KG1 (cell line): Measurements from ENCODE around the gene CTDNEP1.

ENCODE experiments used
- DNase-seq: peaks from one replicate; lab custom pipeline; 2025; lab: John Stamatoyannopoulos, UW

CTDNEP1 gene

DNA sequence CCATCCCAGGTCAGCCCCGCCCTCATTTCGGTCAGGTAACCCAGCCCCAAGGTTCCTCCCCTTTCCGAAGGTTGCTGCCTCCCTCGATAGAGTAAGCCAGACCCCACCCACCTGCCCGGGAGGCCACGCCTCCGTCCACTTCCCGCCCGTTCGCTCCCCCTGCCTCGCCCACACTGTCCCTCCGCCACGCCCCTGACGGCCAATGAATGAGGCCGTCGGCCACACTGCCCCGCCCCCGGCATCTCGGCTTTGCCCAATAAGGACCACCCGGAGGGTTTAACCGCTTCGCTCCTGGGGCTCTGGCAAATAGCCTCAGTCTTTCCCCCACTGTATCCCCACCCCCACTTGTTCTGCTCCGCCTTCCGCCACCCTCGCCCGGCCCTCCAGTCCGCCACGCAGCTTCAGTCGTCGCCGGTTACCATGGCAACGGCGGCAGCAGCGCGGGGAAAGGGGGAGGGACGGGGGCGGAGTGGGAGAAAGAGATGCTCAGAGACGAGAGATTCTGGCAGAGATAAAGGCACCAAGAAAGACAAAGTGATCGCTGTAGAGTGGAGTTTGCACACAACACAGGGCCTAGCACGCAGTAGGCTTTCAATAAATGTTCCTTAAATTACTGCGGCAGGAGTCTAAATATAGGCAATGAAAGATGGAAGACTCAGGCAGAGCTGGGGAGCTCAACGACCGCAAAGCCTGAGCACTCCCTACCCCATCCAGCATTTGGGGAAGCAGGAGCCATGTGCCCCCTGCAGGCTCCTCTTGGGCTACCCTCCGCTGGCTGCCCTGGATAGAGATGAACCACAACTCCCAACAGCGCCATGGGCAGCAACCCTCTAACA lies 37.0 kb downstream of the CTDNEP1 start:
- DNase-seq = peak; percentile 66

GRCh38 chr17:7213895-7214299 lies 37.6 kb downstream of the CTDNEP1 start:
- no peak for DNase-seq

DNA sequence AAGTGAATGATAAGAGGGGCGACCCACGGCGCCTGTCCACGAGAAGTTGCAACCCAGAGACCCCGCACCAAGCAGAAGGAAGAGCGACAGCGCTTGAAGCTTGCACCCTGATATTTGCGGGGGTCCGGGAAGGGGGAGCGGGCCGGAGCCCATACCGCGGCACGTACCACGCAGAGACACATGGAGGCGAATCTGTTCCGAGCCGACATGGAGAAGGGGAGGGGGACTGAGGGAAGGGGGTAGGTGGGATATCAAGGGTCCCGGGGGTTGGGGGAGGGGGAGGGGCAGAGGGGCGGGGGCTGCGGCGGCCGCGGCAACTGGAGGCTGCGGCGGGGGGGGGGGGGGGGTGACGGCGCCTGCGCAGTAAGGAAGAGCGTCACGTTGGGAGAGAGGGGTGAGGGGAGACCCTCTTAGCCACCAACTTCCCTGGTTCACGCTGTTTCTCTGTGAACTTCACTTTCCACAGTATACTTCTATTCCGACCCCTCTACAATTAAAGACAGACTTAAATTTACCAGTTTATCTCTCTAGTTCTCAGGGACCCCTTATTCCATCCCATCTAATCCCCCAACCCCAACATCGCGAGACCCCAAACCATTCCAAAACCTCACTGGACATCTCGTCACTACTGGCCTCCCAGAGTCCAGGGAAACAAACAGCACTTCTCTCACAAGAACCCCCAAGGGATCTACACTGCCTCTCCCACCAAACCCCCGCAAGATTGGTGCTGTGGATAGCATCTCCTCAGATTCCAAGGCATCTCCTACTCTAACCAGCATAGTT lies 39.9 kb downstream of the CTDNEP1 start:
- DNase-seq = no peak

DNA sequence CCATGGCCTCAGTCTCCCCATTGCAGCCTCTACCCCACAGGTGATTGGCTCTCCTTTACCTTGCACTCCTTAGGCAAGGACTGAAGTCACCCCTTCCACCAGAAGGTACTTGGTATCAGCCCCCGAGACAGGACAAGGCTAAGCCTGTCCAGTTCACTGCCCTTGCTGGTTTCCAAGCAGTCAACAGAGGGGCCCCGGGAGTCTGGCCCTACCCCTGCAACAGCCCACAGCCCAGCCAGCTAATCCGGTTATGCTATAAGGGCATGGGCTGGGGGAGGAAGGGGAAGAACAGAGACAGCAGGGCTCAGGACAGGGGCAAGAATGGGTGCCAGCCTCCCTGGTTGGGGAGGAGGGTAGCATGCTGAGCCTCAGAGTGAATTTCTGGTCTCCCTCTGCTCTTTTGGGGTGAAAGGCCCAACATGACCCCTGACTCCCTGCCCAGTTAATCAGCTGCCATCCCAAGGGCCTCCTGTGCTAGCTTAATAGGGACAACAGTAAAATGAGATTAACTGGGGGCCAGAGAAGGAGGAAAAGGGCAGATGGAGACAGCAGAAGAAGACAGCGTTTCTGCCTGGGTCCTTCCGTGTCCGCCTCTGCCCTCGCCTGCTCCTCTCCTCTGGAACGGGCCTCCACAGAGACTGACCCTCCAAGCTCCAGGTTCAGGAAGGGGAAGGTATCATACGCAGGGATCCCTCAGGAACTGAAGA lies 42.6 kb downstream of the CTDNEP1 start:
- DNase-seq = no peak

DNA sequence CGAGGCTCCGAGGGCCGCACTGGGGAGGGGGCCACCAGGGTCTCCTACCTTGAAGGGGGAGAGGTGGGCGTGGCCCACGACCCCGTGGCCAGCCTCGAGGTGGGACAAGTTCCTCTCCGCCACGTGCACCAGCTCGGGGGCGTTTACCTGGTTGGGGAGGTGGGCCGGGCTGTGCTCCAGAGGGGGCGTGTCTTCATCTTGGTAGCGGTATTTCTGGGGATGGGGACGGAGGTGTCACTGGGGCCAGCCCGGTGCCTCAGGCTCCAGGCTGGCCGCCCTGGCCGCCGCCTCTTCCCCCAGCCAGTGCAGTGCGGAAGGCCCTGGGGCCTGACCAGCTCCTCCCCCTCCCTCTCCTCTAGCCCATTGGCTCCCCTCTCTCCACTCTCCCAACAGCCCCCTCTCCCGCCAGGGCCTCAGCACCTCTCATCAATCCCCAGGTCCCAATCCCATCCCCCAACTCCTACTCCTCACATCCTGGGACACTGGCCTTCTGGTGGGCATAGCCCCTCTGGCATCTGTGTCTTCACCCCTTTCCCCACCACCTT lies 43.4 kb downstream of the CTDNEP1 start:
- no peak for DNase-seq

DNA sequence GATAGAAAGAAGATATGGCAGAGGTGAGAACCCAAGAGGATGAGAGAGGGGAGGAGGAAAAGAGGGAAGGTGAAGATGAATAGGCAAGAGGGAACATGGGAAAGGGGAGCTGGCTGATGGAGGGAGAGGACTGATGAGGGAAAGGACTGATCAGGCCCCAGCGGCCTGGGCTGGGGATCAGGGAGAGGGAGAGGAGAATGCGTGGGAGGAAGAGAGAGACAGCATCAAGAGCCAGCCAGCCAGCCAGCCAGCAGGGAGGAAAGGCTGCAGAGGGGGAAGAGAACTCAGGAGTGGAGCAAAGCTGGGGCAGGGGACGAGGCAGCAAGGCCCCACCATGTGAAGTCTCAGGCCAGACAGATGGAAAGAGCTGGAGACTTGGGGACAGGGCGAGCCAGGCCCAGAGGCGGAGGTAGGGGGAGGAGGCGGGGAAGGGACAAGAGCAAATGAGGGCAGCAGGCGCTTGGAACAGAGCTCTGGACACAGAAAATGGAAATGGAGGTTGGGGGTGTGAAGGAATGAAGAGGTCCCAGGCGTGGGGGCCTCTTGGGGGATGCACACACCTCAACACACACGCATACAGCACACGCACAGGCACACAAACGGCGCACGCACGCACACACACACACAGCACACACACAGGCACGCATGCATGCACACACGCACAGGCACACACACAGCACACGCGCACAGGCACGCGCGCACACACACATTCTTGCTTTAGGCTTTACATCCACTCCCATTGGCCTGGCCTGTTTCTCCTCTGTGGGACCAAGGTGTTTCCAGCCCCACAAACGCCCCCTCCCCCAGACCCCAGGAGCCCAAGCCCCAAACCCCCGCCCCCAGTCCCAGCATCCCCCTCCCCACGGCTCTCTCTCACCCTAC lies 44.2 kb downstream of the CTDNEP1 start:
- DNase-seq = no peak

- no peak for DNase-seq
Observed at GRCh38 chr17:7205561-7205960, 46.0 kb downstream of the CTDNEP1 start.

GRCh38 chr17:7204828-7205461 lies 46.6 kb downstream of the CTDNEP1 start:
- no peak for DNase-seq

DNA sequence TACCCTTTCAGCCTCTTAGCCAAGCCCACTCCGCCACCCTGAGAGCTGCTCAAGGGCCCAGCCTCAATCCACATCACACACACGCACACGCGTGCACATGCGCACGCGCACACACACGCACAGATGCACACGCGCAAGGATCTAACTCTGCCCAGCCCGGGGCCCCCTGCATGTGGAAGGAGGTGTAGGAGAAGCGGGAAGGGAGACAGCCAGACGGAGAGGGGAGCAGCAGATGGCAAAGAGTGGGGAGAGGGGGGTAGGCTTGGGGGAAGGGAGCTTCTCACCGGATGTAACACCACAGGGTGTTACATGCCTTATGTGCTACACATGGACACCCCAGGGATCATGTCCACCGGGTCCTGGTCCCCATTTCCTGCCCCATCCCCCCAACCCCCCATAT lies 47.2 kb downstream of the CTDNEP1 start:
- no peak for DNase-seq

GRCh38 chr17:7203391-7203790 lies 48.1 kb downstream of the CTDNEP1 start:
- no peak for DNase-seq

DNA sequence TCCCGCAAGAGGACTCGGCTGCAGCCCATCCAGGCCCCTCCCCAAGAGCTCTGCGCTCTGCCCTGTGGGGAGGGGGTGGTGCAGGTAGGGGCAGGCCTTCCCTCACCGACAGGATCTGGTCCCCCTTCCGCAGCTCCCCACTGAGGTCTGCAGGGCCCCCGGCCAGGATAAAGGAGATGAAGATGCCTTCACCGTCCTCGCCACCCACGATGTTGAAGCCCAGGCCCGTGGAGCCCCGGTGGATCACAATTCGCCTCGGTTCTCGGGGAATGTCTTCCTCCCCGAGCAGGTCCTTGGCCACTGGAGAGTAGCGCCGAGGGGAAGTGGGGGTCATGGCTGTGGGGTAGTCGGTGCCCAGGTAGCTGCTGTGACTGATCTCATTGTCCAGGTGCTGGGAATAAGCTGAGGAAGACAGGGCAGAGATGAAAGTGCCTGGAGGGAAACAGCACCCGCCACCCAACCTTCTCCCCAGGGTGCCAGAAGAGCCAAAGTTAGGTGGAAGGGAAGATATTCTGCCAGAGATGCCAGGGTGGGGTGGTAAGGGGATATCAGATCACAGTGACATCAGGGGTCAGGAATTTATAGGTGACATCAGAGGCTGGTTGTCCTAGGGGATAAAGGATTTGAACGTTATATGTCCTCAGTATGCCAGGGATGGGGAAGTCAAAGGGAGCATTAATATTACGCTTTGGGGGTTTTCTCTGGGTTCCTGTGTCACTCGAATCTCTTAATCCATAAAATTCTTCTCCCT lies 54.7 kb downstream of the CTDNEP1 start:
- no peak for DNase-seq

- no peak for DNase-seq
Observed at GRCh38 chr17:7195971-7196370, 55.6 kb downstream of the CTDNEP1 start.
